Transverse colon (tissue), 4 donors: ENCODE results near the gene IZUMO1R. TPM values are rescaled to one million over a fixed set of nuclear protein-coding genes. Genes with fewer than 3 reads are reported as not detected.
"Not testable (repeated sequence)": the region's sequence is repeated elsewhere in the genome, so short reads cannot be mapped to it uniquely, and the experiment has no call there.

Experiments
- DNase-seq: peaks from one replicate; pipeline ENCODE4 v3.0.0-alpha.2; 2019
- H3K27ac ChIP-seq, 4 donors: fragments of 200-600 bp; sonication (generic); 2 replicates each; pipeline ENCODE4 v1.5.1; 2016 to 2018; ENCODE audit warnings: inconsistent platforms in 4 of 4
- H3K27me3 ChIP-seq: fragments of 200-600 bp; sonication (generic); 2 replicates; pipeline ENCODE4 v1.5.1; 2017; ENCODE audit warnings: inconsistent platforms
- H3K36me3 ChIP-seq, 4 donors: fragments of 200-600 bp; sonication (generic); 2 replicates each; pipeline ENCODE4 v1.5.1; 2017 to 2019; ENCODE audit warnings: inconsistent platforms in 4 of 4
- H3K4me1 ChIP-seq, 4 donors: fragments of 200-600 bp; sonication (generic); 2 replicates each; pipeline ENCODE4 v1.5.1; 2017 to 2020; ENCODE audit warnings: inconsistent platforms in 4 of 4
- H3K4me3 ChIP-seq, 4 donors: fragments of 200-600 bp; sonication (generic); 1 replicate in 1 of 4; 2 replicates in 3 of 4; pipeline versions ENCODE4 v1.5.1 to v1.6.1; 2017 to 2019; ENCODE audit warnings: inconsistent platforms in 4 of 4
- H3K9me3 ChIP-seq, 2 donors: fragments of 200-600 bp; sonication (generic); 2 replicates each; pipeline ENCODE4 v1.5.1; 2017 to 2019; ENCODE audit warnings: inconsistent platforms in 2 of 2
- CTCF ChIP-seq, 5 experiments: fragments of 200-600 bp in 3 of 5; fragments of 450-650 bp in 2 of 5; sonication (generic) in 3 of 5; IDR thresholded peaks; 1 replicate in 2 of 5; 2 replicates in 3 of 5; pipeline ENCODE4 v1.5.1; 2016 to 2017; ENCODE audit warnings: antibody characterized with exemption in 5 of 5, inconsistent platforms in 3 of 5, mild to moderate bottlenecking in 2 of 5, moderate library complexity in 1 of 5
- EP300 ChIP-seq: sonication (generic); formaldehyde crosslinking; IDR thresholded peaks from one replicate; pipeline ENCODE4 v1.6.1; 2017; ENCODE audit warnings: antibody characterized with exemption, low read depth
- POLR2A ChIP-seq: fragments of 450-650 bp; IDR thresholded peaks from one replicate; pipeline ENCODE4 v1.6.1; 2016; ENCODE audit warnings: antibody characterized with exemption, mild to moderate bottlenecking, moderate library complexity
- POLR2AphosphoS5 ChIP-seq, 3 donors: sonication (generic); formaldehyde crosslinking; IDR thresholded peaks; one replicate each; pipeline ENCODE4 v1.6.1; 2016; ENCODE audit warnings: antibody characterized with exemption in 3 of 3
- WGBS, 2 donors: methylation state at CpG; one replicate each; pipeline ENCODE4 v1.1.5; 2018; ENCODE audit warnings: low coverage in 1 of 2; 5-methylcytosine and 5-hydroxymethylcytosine counted together
- in situ Hi-C, 4 donors: fragments of 200-750 bp; cut with MboI; loops; one replicate each; pipeline versions ENCODE4 v1.15.0 to v1.15.1; 2017; ENCODE audit warnings: low sequenced_read_pairs in 3 of 4, low pct_ligation_motif_present in 1 of 4, low pct_unique_long_range_greater_than_20kb in 1 of 4
- intact Hi-C: fragments of 100-400 bp; cut with DNase I; formaldehyde crosslinking; loops from one replicate; pipeline ENCODE4 v1.15.1; 2023; ENCODE audit warnings: low total_unique reads
- total RNA-seq, 4 donors: library from RNA; depleted of rRNA; stranded (reverse); fragments of >200 nt; gene quantifications; one replicate each; pipeline ENCODE4 v1.1.0, GENCODE V29; 2016

IZUMO1R gene
- total RNA-seq, 4 donors from 2014 or later: not detected

- no peak for DNase-seq
- no peaks in the 10 kb centered on the region for H3K36me3 ChIP-seq
- no peak overlapping the region for H3K4me3 ChIP-seq
- no peaks in the 10 kb centered on the region for H3K4me1 ChIP-seq
- TF ChIP-seq CTCF (IDR thresholded peaks at IDR 0.05) (no peak), POLR2AphosphoS5 (IDR thresholded peaks at IDR 0.05) (no peak), EP300 (no peak), POLR2A (no peak)
- WGBS, 2 donors: 79% methylated on average over 5 of the region's 5 CpGs; no CpG with 5 or more reads in 1 of the 2 donors
- in situ Hi-C loops (no loop called here), intact Hi-C loops (no loop called here)
- H3K27me3 ChIP-seq: no peaks in the 10 kb centered on the region
- no peak overlapping the region for H3K27ac ChIP-seq
- H3K9me3 ChIP-seq: no peaks in the 10 kb centered on the region
These were observed 27.4 kb upstream of the IZUMO1R start for GRCh38 chr11:94276943-94277342.

GRCh38 chr11:94278207-94278606 lies 26.2 kb upstream of the IZUMO1R start:
- DNase-seq, H3K27ac ChIP-seq, in situ Hi-C loops, H3K27me3 ChIP-seq, H3K4me3 ChIP-seq, H3K4me1 ChIP-seq, H3K36me3 ChIP-seq, H3K9me3 ChIP-seq: not testable (repeated sequence)
- intact Hi-C loops: loop anchor here (1.0 kb wide), 1 partner anchor 32 kb away; no protein-coding TSS in a partner anchor
- 28 to 36% methylated on average over 4 of the region's 4 CpGs for WGBS, 2 donors

- 87 to 94% methylated on average over 3 of the region's 3 CpGs for WGBS, 2 donors
- no peak for DNase-seq
- no peak overlapping the region for H3K27ac ChIP-seq
- H3K9me3 ChIP-seq: no peaks in the 10 kb centered on the region
- H3K27me3 ChIP-seq: no peaks in the 10 kb centered on the region
- no peak overlapping the region for H3K4me3 ChIP-seq
- TF ChIP-seq CTCF (IDR thresholded peaks at IDR 0.05): no peak
- no peak for TF ChIP-seq POLR2AphosphoS5 (IDR thresholded peaks at IDR 0.05)
- TF ChIP-seq POLR2A: no peak
- no peak for TF ChIP-seq EP300
- intact Hi-C loops: no loop called here
- H3K36me3 ChIP-seq: no peaks in the 10 kb centered on the region
- no peaks in the 10 kb centered on the region for H3K4me1 ChIP-seq
- in situ Hi-C loops: no loop called here
These were observed 24.4 kb upstream of the IZUMO1R start for GRCh38 chr11:94279996-94280395.

GRCh38 chr11:94281324-94281723 lies 23.1 kb upstream of the IZUMO1R start:
- H3K27ac ChIP-seq: no peak overlapping the region
- no peaks in the 10 kb centered on the region for H3K27me3 ChIP-seq
- intact Hi-C loops: no loop called here
- 81 to 93% methylated on average over 2 of the region's 2 CpGs for WGBS, 2 donors
- H3K4me3 ChIP-seq: no peak overlapping the region
- no peak for DNase-seq
- H3K9me3 ChIP-seq: no peaks in the 10 kb centered on the region
- H3K4me1 ChIP-seq: no peaks in the 10 kb centered on the region
- in situ Hi-C loops: no loop called here
- TF ChIP-seq EP300 (no peak), POLR2A (no peak), POLR2AphosphoS5 (IDR thresholded peaks at IDR 0.05) (no peak), CTCF (IDR thresholded peaks at IDR 0.05) (no peak)
- no peaks in the 10 kb centered on the region for H3K36me3 ChIP-seq

GRCh38 chr11:94283678-94284077 lies 20.7 kb upstream of the IZUMO1R start:
- in situ Hi-C loops (no loop called here), intact Hi-C loops (no loop called here)
- Histone ChIP-seq H3K27ac (no peak overlapping the region), H3K36me3 (no peaks in the 10 kb centered on the region), H3K27me3 (no peaks in the 10 kb centered on the region), H3K4me1 (no peaks in the 10 kb centered on the region), H3K4me3 (no peak overlapping the region), H3K9me3 (no peaks in the 10 kb centered on the region)
- no peak for DNase-seq
- TF ChIP-seq CTCF (IDR thresholded peaks at IDR 0.05) (no peak), EP300 (no peak), POLR2AphosphoS5 (IDR thresholded peaks at IDR 0.05) (no peak), POLR2A (no peak)
